ENCODE data around the gene SLC4A1.

Gene SLC4A1

GRCh38 chr17:44277976-44278375 lies 10.0 kb upstream of the SLC4A1 start:
- H3K27me3 ChIP-seq (replicated peaks; ENCODE audit: control insufficient read depth, insufficient read depth, low read length) = no peaks in the 10 kb centered on the region
- DNase-seq (ENCODE audit: extremely low read depth, insufficient read length) = no peak
- H3K4me3 ChIP-seq (replicated peaks; ENCODE audit: low read depth, low read length) = no peak overlapping the region
- H3K36me3 ChIP-seq (ENCODE audit: control insufficient read depth, insufficient read depth, low read length) = no peaks in the 10 kb centered on the region
- TF ChIP-seq CTCF (IDR thresholded peaks at IDR 0.05; ENCODE audit: insufficient read depth, low read length, poor library complexity, severe bottlenecking) = no peak

- H3K27me3 ChIP-seq (replicated peaks; ENCODE audit: control insufficient read depth, insufficient read depth, low read length) = no peaks in the 10 kb centered on the region
- no peaks in the 10 kb centered on the region for H3K36me3 ChIP-seq (ENCODE audit: control insufficient read depth, insufficient read depth, low read length)
- DNase-seq (ENCODE audit: extremely low read depth, insufficient read length) = no peak
- no peak for TF ChIP-seq CTCF (IDR thresholded peaks at IDR 0.05; ENCODE audit: insufficient read depth, low read length, poor library complexity, severe bottlenecking)
- no peak overlapping the region for H3K4me3 ChIP-seq (replicated peaks; ENCODE audit: low read depth, low read length)
These were observed 5.7 kb upstream of the SLC4A1 start for GRCh38 chr17:44273607-44274006.

GRCh38 chr17:44272954-44273353 lies 5.0 kb upstream of the SLC4A1 start:
- no peak for DNase-seq (ENCODE audit: extremely low read depth, insufficient read length)
- no peak for TF ChIP-seq CTCF (IDR thresholded peaks at IDR 0.05; ENCODE audit: insufficient read depth, low read length, poor library complexity, severe bottlenecking)

GRCh38 chr17:44272321-44272951 lies 4.5 kb upstream of the SLC4A1 start:
- TF ChIP-seq CTCF (IDR thresholded peaks at IDR 0.05; ENCODE audit: insufficient read depth, low read length, poor library complexity, severe bottlenecking) = no peak
- H3K36me3 ChIP-seq (ENCODE audit: control insufficient read depth, insufficient read depth, low read length) = no peaks in the 10 kb centered on the region
- H3K4me3 ChIP-seq (replicated peaks; ENCODE audit: low read depth, low read length) = no peak overlapping the region
- DNase-seq (ENCODE audit: extremely low read depth, insufficient read length) = no peak
- no peaks in the 10 kb centered on the region for H3K27me3 ChIP-seq (replicated peaks; ENCODE audit: control insufficient read depth, insufficient read depth, low read length)

More at GRCh38 chr17:44272954-44273353, 5.0 kb upstream of the SLC4A1 start:
- Histone ChIP-seq H3K27me3 (replicated peaks; ENCODE audit: control insufficient read depth, insufficient read depth, low read length) (no peaks in the 10 kb centered on the region), H3K36me3 (ENCODE audit: control insufficient read depth, insufficient read depth, low read length) (no peaks in the 10 kb centered on the region), H3K4me3 (replicated peaks; ENCODE audit: low read depth, low read length) (no peak overlapping the region)

GRCh38 chr17:44269535-44270240 lies 1.8 kb upstream of the SLC4A1 start:
- DNase-seq (ENCODE audit: extremely low read depth, insufficient read length) = no peak
- no peak overlapping the region for H3K4me3 ChIP-seq (replicated peaks; ENCODE audit: low read depth, low read length)
- no peak for TF ChIP-seq CTCF (IDR thresholded peaks at IDR 0.05; ENCODE audit: insufficient read depth, low read length, poor library complexity, severe bottlenecking)
- H3K36me3 ChIP-seq (ENCODE audit: control insufficient read depth, insufficient read depth, low read length) = no peaks in the 10 kb centered on the region
- no peaks in the 10 kb centered on the region for H3K27me3 ChIP-seq (replicated peaks; ENCODE audit: control insufficient read depth, insufficient read depth, low read length)
